Measurements from ENCODE around the gene TSPYL4. TPM values are rescaled to one million over a fixed set of nuclear protein-coding genes. Genes with fewer than 3 reads are reported as not detected.

TSPYL4 gene
- total RNA-seq, 2 experiments from 2014 or later, result 11.8 to 12.2 TPM

- H3K36me3 Mint-ChIP-seq (ENCODE audit: low read depth), result peaks cover 34% of the 10 kb centered on the region
Measured at GRCh38 chr6:116280161-116280932, 26.5 kb upstream of the TSPYL4 start.

DNA sequence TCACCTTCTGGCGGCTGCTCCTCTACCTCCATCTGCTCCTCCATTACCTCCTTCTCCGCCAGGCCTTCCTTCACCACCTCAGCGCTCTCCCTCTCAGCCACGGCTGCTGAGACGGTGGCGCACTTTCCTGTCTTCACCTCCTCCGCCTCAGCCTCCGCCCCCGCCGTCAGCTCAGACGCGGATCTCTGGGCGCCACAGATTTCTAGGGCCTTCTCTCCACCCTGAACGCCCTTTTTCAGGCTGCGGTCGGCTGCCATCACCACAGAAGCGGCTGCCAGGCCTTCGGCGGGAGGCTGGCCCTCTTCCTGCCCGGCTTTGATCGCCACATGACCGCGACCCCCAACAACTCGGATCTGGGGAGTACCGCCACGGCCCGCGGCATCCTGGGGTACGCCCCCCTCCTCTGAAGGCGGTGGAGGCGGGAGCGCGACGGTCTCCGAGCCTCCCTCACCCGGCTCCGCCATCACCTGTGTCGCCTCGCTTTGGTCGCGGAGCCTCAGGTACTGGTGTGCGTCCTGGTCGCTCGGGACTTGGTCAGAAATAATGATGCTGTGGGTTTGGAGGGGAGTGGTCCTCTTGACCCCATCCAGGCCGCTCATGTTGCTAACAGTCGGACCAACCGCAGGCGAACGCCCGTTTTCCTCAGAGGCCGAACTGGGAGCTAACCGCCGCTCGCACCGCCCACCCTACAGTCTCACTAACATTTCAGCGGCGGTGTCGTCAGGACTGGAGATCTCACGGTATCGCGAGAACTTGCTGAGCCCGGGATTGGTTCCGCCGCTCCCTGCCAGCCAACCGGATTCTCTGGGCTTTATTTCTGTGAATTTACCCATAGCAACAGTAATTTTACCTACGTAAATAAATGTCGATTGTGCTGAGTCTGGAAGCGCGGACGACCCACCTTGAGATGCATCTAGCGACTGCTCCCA, 25.6 kb upstream of the TSPYL4 start, which contains the start of gene TSPYL1:
TSS of gene TSPYL1 (minus strand) at position 699 of the 929 bp plus-strand sequence. CDS start at position 599, 100 bp downstream.
- ATAC-seq, result peak; percentile 92
- TF ChIP-seq, protein P1, sequence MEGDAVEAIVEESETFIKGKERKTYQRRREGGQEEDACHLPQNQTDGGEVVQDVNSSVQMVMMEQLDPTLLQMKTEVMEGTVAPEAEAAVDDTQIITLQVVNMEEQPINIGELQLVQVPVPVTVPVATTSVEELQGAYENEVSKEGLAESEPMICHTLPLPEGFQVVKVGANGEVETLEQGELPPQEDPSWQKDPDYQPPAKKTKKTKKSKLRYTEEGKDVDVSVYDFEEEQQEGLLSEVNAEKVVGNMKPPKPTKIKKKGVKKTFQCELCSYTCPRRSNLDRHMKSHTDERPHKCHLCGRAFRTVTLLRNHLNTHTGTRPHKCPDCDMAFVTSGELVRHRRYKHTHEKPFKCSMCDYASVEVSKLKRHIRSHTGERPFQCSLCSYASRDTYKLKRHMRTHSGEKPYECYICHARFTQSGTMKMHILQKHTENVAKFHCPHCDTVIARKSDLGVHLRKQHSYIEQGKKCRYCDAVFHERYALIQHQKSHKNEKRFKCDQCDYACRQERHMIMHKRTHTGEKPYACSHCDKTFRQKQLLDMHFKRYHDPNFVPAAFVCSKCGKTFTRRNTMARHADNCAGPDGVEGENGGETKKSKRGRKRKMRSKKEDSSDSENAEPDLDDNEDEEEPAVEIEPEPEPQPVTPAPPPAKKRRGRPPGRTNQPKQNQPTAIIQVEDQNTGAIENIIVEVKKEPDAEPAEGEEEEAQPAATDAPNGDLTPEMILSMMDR (IDR thresholded peaks at IDR 0.05), result no peak
- ChIA-PET POLR2A (interaction anchor here (0.6 to 1.8 kb wide), 12 partner anchors 9 to 274 kb away, joined by 3 to 7 read pairs (median 4); partner anchors contain the start of genes CALHM4 and TSPYL4), CTCF (interaction anchor here (0.9 to 3.7 kb wide), 8 partner anchors 9 to 282 kb away, joined by 3 to 26 read pairs (median 6); no protein-coding TSS in a partner anchor)
- no peaks in the 10 kb centered on the region for H3K9me3 Mint-ChIP-seq
- peak; percentile 97 for DNase-seq
- peak within 1 kb of the TSS; percentile 99 for H3K27ac Mint-ChIP-seq
- peaks cover 40% of the 10 kb centered on the region for H3K36me3 Mint-ChIP-seq (ENCODE audit: low read depth)
- peak within 1 kb of the TSS; percentile 96 for H3K4me3 Mint-ChIP-seq
- intact Hi-C loops (cut with micrococcal nuclease), result loop anchor here (5.0 to 10.0 kb wide), 3 partner anchors 88 to 285 kb away; partner anchors contain the start of gene CALHM6
- H3K4me1 Mint-ChIP-seq (ENCODE audit: low read depth), result peaks cover 32% of the 10 kb centered on the region
- H3K27me3 Mint-ChIP-seq, result no peaks in the 10 kb centered on the region

More at GRCh38 chr6:116280161-116280932, 26.5 kb upstream of the TSPYL4 start:
- ATAC-seq (no peak), DNase-seq (no peak)
- Mint-ChIP-seq H3K4me1 (ENCODE audit: low read depth) (peaks cover 26% of the 10 kb centered on the region), H3K27me3 (no peaks in the 10 kb centered on the region), H3K27ac (peak overlapping the region; percentile 99), H3K4me3 (peak overlapping the region; percentile 96), H3K9me3 (no peaks in the 10 kb centered on the region)
- ChIA-PET CTCF (interaction anchor here (0.6 to 3.7 kb wide), 10 partner anchors 8 to 281 kb away, joined by 3 to 26 read pairs (median 4); no protein-coding TSS in a partner anchor), POLR2A (interaction anchor here (0.6 to 1.8 kb wide), 9 partner anchors 8 to 218 kb away, joined by 3 to 7 read pairs (median 4); partner anchors contain the start of gene TSPYL4)
- TF ChIP-seq, protein P1 (IDR thresholded peaks at IDR 0.05), result no peak
- intact Hi-C loops (cut with micrococcal nuclease), result loop anchor here (10.0 kb wide), 1 partner anchor 284 kb away; no protein-coding TSS in a partner anchor

DNA sequence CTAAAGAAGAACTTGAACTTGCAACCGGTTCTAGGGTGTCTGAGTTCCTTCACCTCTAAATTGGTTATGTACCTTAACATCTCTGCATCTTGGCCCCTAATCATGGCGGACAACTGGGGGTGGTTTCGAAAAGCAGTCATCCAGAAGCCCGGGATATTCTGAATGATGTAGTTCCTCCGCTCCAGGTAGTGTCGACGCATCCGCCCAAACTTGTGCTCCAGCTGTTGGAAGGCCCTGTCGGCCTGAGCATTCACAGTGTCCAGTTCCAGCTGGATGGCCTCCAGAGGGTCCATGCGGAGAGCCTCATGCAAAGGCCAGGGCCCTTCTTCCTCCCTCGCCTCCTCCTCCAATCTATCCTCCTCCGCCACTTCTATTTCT, 25.0 kb upstream of the TSPYL4 start:
- peak; percentile 1 for ATAC-seq
- DNase-seq, result peak; percentile 30
- POLR2A ChIA-PET, result interaction anchor here (0.7 to 1.8 kb wide), 9 partner anchors 9 to 290 kb away, joined by 3 to 7 read pairs (median 4); partner anchors contain the start of genes CALHM4 and TSPYL4

GRCh38 chr6:116278481-116278829, 24.6 kb upstream of the TSPYL4 start:
- ChIA-PET POLR2A (interaction anchor here (0.8 to 1.8 kb wide), 4 partner anchors 9 to 291 kb away, joined by 3 to 7 read pairs (median 4); partner anchors contain the start of gene TSPYL4), CTCF (interaction anchor here (0.9 to 3.7 kb wide), 6 partner anchors 9 to 283 kb away, joined by 3 to 26 read pairs (median 6); no protein-coding TSS in a partner anchor)
- H3K4me1 Mint-ChIP-seq (ENCODE audit: low read depth), result peaks cover 37% of the 10 kb centered on the region
- H3K27me3 Mint-ChIP-seq, result no peaks in the 10 kb centered on the region
- intact Hi-C loops (cut with micrococcal nuclease), result loop anchor here (5.0 kb wide), 2 partner anchors 89 to 184 kb away; partner anchors contain the start of gene CALHM6
- peak overlapping the region; percentile 96 for H3K4me3 Mint-ChIP-seq
- peak; percentile 5 for DNase-seq
- TF ChIP-seq, protein P1 (IDR thresholded peaks at IDR 0.05), result no peak
- peaks cover 43% of the 10 kb centered on the region for H3K36me3 Mint-ChIP-seq (ENCODE audit: low read depth)
- H3K27ac Mint-ChIP-seq, result peak overlapping the region; percentile 99
- H3K9me3 Mint-ChIP-seq, result no peaks in the 10 kb centered on the region
- ATAC-seq, result no peak

More for the DNA sequence above, 25.0 kb upstream of the TSPYL4 start:
- intact Hi-C loops (cut with micrococcal nuclease), result loop anchor here (5.0 kb wide), 2 partner anchors 88 to 183 kb away; partner anchors contain the start of gene CALHM6
- H3K4me1 Mint-ChIP-seq (ENCODE audit: low read depth), result peaks cover 35% of the 10 kb centered on the region
- peak overlapping the region; percentile 99 for H3K27ac Mint-ChIP-seq
- CTCF ChIA-PET, result interaction anchor here (0.9 to 3.7 kb wide), 6 partner anchors 10 to 282 kb away, joined by 3 to 26 read pairs (median 6); no protein-coding TSS in a partner anchor
- peaks cover 40% of the 10 kb centered on the region for H3K36me3 Mint-ChIP-seq (ENCODE audit: low read depth)
- H3K9me3 Mint-ChIP-seq, result no peaks in the 10 kb centered on the region
- TF ChIP-seq, protein P1 (IDR thresholded peaks at IDR 0.05), result no peak
- peak overlapping the region; percentile 96 for H3K4me3 Mint-ChIP-seq
- H3K27me3 Mint-ChIP-seq, result no peaks in the 10 kb centered on the region
